H9 (cell line): ENCODE measurements around the gene MAP3K7. TPM values are rescaled to one million over a fixed set of nuclear protein-coding genes. Genes with fewer than 3 reads are reported as not detected.

Experiments
- DNase-seq: peaks from one replicate; pipeline ENCODE4 v3.0.0-alpha.2; 2017
- H2AFZ ChIP-seq: one replicate; pipeline ENCODE4 v1.6.1; 2013; ENCODE audit warnings: mild to moderate bottlenecking, low read length, control low read depth, moderate library complexity
- H2AK5ac ChIP-seq: 2 replicates; pipeline ENCODE4 v1.6.1; 2013; ENCODE audit warnings: low read length, control low read depth, mixed read lengths; ENCODE audit not compliant: insufficient read length
- H2BK120ac ChIP-seq: one replicate; pipeline ENCODE4 v1.6.1; 2013; ENCODE audit warnings: low read depth, mild to moderate bottlenecking, low read length, control low read depth, inconsistent platforms; ENCODE audit not compliant: poor library complexity, severe bottlenecking
- H2BK12ac ChIP-seq: 2 replicates; pipeline ENCODE4 v1.6.1; 2013; ENCODE audit warnings: low read length, control low read depth, mixed read lengths, low read depth; ENCODE audit not compliant: insufficient read length
- H2BK15ac ChIP-seq: 2 replicates; pipeline ENCODE4 v1.6.1; 2013; ENCODE audit warnings: low read depth, low read length, control low read depth
- H2BK20ac ChIP-seq: one replicate; pipeline ENCODE4 v1.6.1; 2013; ENCODE audit warnings: low read depth, mild to moderate bottlenecking, low read length, control low read depth, inconsistent platforms; ENCODE audit not compliant: poor library complexity, severe bottlenecking
- H2BK5ac ChIP-seq: 2 replicates; pipeline ENCODE4 v1.6.1; 2013; ENCODE audit warnings: low read length, control low read depth, mixed read lengths; ENCODE audit not compliant: insufficient read length
- H3K14ac ChIP-seq: 2 replicates; pipeline ENCODE4 v1.6.1; 2013; ENCODE audit warnings: low read length, control low read depth; ENCODE audit not compliant: insufficient read depth
- H3K18ac ChIP-seq: 2 replicates; pipeline ENCODE4 v1.6.1; 2013; ENCODE audit warnings: low read depth, mild to moderate bottlenecking, mixed read lengths, low read length, control low read depth; ENCODE audit not compliant: insufficient read length
- H3K23ac ChIP-seq: 2 replicates; pipeline ENCODE4 v1.6.1; 2013; ENCODE audit warnings: low read length, control low read depth, mixed read lengths, low read depth; ENCODE audit not compliant: insufficient read length
- H3K23me2 ChIP-seq: 2 replicates; pipeline ENCODE4 v1.6.1; 2013; ENCODE audit warnings: low read depth, mild to moderate bottlenecking, mixed read lengths, low read length, control low read depth; ENCODE audit not compliant: insufficient read length, poor library complexity, severe bottlenecking
- H3K27ac ChIP-seq: 2 replicates; pipeline ENCODE4 v1.5.1; 2013; ENCODE audit warnings: low read length, control low read depth, mixed read lengths, low read depth; ENCODE audit not compliant: insufficient read length
- H3K27me3 ChIP-seq: 2 replicates; pipeline ENCODE4 v1.6.1; 2013; ENCODE audit warnings: low read length, control low read depth, inconsistent platforms; ENCODE audit not compliant: insufficient read depth
- H3K4ac ChIP-seq: 2 replicates; pipeline ENCODE4 v1.6.1; 2013; ENCODE audit warnings: low read depth, mild to moderate bottlenecking, control low read depth, inconsistent platforms, low read length, moderate library complexity
- H3K4me1 ChIP-seq: 2 replicates; pipeline ENCODE4 v1.6.1; 2013; ENCODE audit warnings: low read length, control low read depth, inconsistent platforms; ENCODE audit not compliant: insufficient read depth
- H3K4me2 ChIP-seq: 2 replicates; pipeline ENCODE4 v1.6.1; 2013; ENCODE audit warnings: low read length, control low read depth, mixed read lengths; ENCODE audit not compliant: insufficient read length, insufficient read depth
- H3K56ac ChIP-seq: 2 replicates; pipeline ENCODE4 v1.6.1; 2013; ENCODE audit warnings: low read depth, mild to moderate bottlenecking, mixed read lengths, low read length, control low read depth; ENCODE audit not compliant: insufficient read length
- H3K79me1 ChIP-seq: 2 replicates; pipeline ENCODE4 v1.6.1; 2013; ENCODE audit warnings: low read depth, mild to moderate bottlenecking, moderate library complexity, low read length, control low read depth, inconsistent platforms; ENCODE audit not compliant: insufficient read depth, poor library complexity, severe bottlenecking
- H3K79me2 ChIP-seq: 2 replicates; pipeline ENCODE4 v1.6.1; 2013; ENCODE audit warnings: low read length, control low read depth, inconsistent platforms; ENCODE audit not compliant: insufficient read depth
- H3K9ac ChIP-seq: 2 replicates; pipeline ENCODE4 v1.6.1; 2013; ENCODE audit warnings: low read length, control low read depth, mixed read lengths; ENCODE audit not compliant: insufficient read length; ENCODE audit errors: extremely low read depth
- H3K9me3 ChIP-seq: one replicate; pipeline ENCODE4 v1.6.1; 2013; ENCODE audit warnings: low read depth, low read length, inconsistent platforms; ENCODE audit not compliant: control insufficient read depth
- H3T11ph ChIP-seq: one replicate; pipeline ENCODE4 v1.6.1; 2013; ENCODE audit warnings: mild to moderate bottlenecking, low read length, control low read depth, inconsistent platforms
- H4K20me1 ChIP-seq: one replicate; pipeline ENCODE4 v1.6.1; 2013; ENCODE audit not compliant: control insufficient read depth, insufficient read length, insufficient read depth
- H4K5ac ChIP-seq: 2 replicates; pipeline ENCODE4 v1.6.1; 2013; ENCODE audit warnings: low read depth, mild to moderate bottlenecking, mixed read lengths, low read length, control low read depth; ENCODE audit not compliant: insufficient read length
- H4K8ac ChIP-seq: replicated peaks from 2 replicates; pipeline ENCODE4 v1.6.1; 2013; ENCODE audit warnings: low read length, control low read depth, mixed read lengths, low read depth; ENCODE audit not compliant: insufficient read length
- H4K91ac ChIP-seq: 2 replicates; pipeline ENCODE4 v1.6.1; 2013; ENCODE audit warnings: low read depth, mild to moderate bottlenecking, moderate library complexity, mixed read lengths, low read length, control low read depth; ENCODE audit not compliant: insufficient read length
- H3K27ac Mint-ChIP-seq, 3 experiments: 2 replicates in 2 of 3; 3 replicates in 1 of 3; pipeline ENCODE4 v1.8.0; 2020 to 2021; ENCODE audit warnings: mixed read lengths in 3 of 3, mild to moderate bottlenecking in 1 of 3, moderate library complexity in 1 of 3
- H3K27me3 Mint-ChIP-seq: 2 replicates; pipeline ENCODE4 v1.8.0; 2021; ENCODE audit warnings: low read depth, mild to moderate bottlenecking, moderate library complexity, mixed read lengths
- H3K36me3 Mint-ChIP-seq, 3 experiments: 2 replicates in 2 of 3; 3 replicates in 1 of 3; pipeline ENCODE4 v1.8.0; 2020 to 2021; ENCODE audit warnings: low read depth in 3 of 3, mixed read lengths in 3 of 3; ENCODE audit not compliant: insufficient read depth in 1 of 3
- H3K4me1 Mint-ChIP-seq, 2 experiments: 2 replicates each; pipeline ENCODE4 v1.8.0; 2020; ENCODE audit warnings: mixed read lengths in 2 of 2
- H3K4me3 Mint-ChIP-seq, 2 experiments: 2 replicates in 1 of 2; 3 replicates in 1 of 2; pipeline ENCODE4 v1.8.0; 2020 to 2021; ENCODE audit warnings: mild to moderate bottlenecking in 2 of 2, mixed read lengths in 2 of 2, moderate library complexity in 1 of 2
- H3K9me3 Mint-ChIP-seq, 2 experiments: 2 replicates in 1 of 2; 3 replicates in 1 of 2; pipeline ENCODE4 v1.8.0; 2020; ENCODE audit warnings: mild to moderate bottlenecking in 2 of 2, mixed read lengths in 2 of 2, moderate library complexity in 1 of 2
- CTCF ChIP-seq: fragments of 200-600 bp; sonication (generic); conservative IDR thresholded peaks from 3 replicates; pipeline ENCODE4 v1.8.0; 2021; ENCODE audit warnings: antibody characterized with exemption, mild to moderate bottlenecking
- WGBS: extraction: QIAGEN DNeasy Blood & Tissue Kit; methylation state at CpG from one replicate; pipeline ENCODE4 v1.1.7; 2013; ENCODE audit warnings: missing lambda C conversion rate, low lambda C conversion rate, mixed read lengths; ENCODE audit not compliant: insufficient read length; ENCODE audit errors: extremely low coverage; 5-methylcytosine and 5-hydroxymethylcytosine counted together
- total RNA-seq: library from RNA; stranded (reverse); gene quantifications from 2 replicates; pipeline ENCODE4 v1.2.1, GENCODE V29; 2021

MAP3K7 gene
- total RNA-seq, 1 experiment from 2014 or later = 31.3 TPM

- no peaks in the 10 kb centered on the region for H3K27me3 ChIP-seq
- H3K4me1 Mint-ChIP-seq = peaks cover 7 to 8% of the 10 kb centered on the region in 2 experiments
- no peaks in the 10 kb centered on the region for H3K9me3 ChIP-seq
- H3K23ac ChIP-seq = no peak overlapping the region
- no peak overlapping the region for H2AFZ ChIP-seq
- H3K79me1 ChIP-seq = no peaks in the 10 kb centered on the region
- H4K8ac ChIP-seq = no peak overlapping the region
- no peak overlapping the region for H3K14ac ChIP-seq
- no peak overlapping the region for H2BK20ac ChIP-seq
- H3K4me3 Mint-ChIP-seq = no peak overlapping the region
- no peak for DNase-seq
- H3K9ac ChIP-seq = no peak overlapping the region
- H4K20me1 ChIP-seq = no peaks in the 10 kb centered on the region
- H3K27ac Mint-ChIP-seq = no peak overlapping the region
- no peaks in the 10 kb centered on the region for H3K79me2 ChIP-seq
- no peak overlapping the region for H3K4me2 ChIP-seq
- peaks cover 11% of the 10 kb centered on the region for H3K27me3 Mint-ChIP-seq
- no peak overlapping the region for H2BK5ac ChIP-seq
- no peaks in the 10 kb centered on the region for H3K36me3 Mint-ChIP-seq
- peaks cover 2% of the 10 kb centered on the region; the same call in 1 of the 2 replicates for H3K4me1 ChIP-seq
- H2BK15ac ChIP-seq = no peak overlapping the region
- H3K18ac ChIP-seq = no peak overlapping the region
- no peak overlapping the region for H3K4ac ChIP-seq
- H2AK5ac ChIP-seq = no peak overlapping the region
- no peak overlapping the region for H3T11ph ChIP-seq
- WGBS = no CpG with 5 or more reads among the region's 3 CpGs
- no peak overlapping the region for H3K27ac ChIP-seq
- no peak overlapping the region for H3K56ac ChIP-seq
- H4K91ac ChIP-seq = no peak overlapping the region
- H3K9me3 Mint-ChIP-seq = no peaks in the 10 kb centered on the region
- no peak overlapping the region for H2BK12ac ChIP-seq
- no peak overlapping the region for H2BK120ac ChIP-seq
- no peak overlapping the region for H4K5ac ChIP-seq
- no peaks in the 10 kb centered on the region for H3K23me2 ChIP-seq
- TF ChIP-seq CTCF = no peak
Measured at GRCh38 chr6:90595854-90596253, 9.0 kb upstream of the MAP3K7 start.
